ENCODE results near the gene ELFN2.

The ELFN2 gene

DNA sequence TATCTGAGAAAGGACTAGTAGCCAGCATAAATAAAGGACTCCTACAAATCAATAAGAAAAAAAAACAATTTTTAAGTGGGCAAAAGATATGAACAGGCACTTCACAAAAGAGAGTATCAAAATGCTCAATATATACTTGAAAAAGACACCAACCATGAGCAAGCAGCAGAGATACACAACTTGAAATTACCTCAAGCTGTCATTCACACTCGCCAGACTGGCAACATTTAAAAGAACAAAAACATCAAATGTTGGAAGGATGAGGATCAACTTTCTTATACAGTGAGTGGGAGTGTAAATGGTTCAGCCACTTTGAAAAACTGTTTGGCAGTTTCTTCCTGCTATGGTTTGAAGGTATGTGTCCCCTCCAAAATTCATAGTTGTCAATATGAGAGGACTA, 23.9 kb upstream of the ELFN2 start:
- TF ChIP-seq, protein P1, sequence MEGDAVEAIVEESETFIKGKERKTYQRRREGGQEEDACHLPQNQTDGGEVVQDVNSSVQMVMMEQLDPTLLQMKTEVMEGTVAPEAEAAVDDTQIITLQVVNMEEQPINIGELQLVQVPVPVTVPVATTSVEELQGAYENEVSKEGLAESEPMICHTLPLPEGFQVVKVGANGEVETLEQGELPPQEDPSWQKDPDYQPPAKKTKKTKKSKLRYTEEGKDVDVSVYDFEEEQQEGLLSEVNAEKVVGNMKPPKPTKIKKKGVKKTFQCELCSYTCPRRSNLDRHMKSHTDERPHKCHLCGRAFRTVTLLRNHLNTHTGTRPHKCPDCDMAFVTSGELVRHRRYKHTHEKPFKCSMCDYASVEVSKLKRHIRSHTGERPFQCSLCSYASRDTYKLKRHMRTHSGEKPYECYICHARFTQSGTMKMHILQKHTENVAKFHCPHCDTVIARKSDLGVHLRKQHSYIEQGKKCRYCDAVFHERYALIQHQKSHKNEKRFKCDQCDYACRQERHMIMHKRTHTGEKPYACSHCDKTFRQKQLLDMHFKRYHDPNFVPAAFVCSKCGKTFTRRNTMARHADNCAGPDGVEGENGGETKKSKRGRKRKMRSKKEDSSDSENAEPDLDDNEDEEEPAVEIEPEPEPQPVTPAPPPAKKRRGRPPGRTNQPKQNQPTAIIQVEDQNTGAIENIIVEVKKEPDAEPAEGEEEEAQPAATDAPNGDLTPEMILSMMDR (conservative IDR thresholded peaks at IDR 0.05; ENCODE audit: low read length): no peak
- TF ChIP-seq EZH2phosphoT487 (IDR thresholded peaks at IDR 0.05; ENCODE audit: borderline replicate concordance): no peak
- H3K4me1 ChIP-seq (ENCODE audit: insufficient read depth, low read length, poor library complexity, severe bottlenecking): no peaks in the 10 kb centered on the region
- no peak overlapping the region for H3K4me2 ChIP-seq (ENCODE audit: low read depth, low read length, poor library complexity, severe bottlenecking)
- H3K27me3 ChIP-seq (ENCODE audit: insufficient read depth, low read length, poor library complexity, severe bottlenecking): no peaks in the 10 kb centered on the region
- H3K9me3 ChIP-seq (ENCODE audit: insufficient read depth, low read depth, low read length): no peaks in the 10 kb centered on the region
- H3K4me3 ChIP-seq (ENCODE audit: low read length, poor library complexity, severe bottlenecking): no peak overlapping the region
- no peaks in the 10 kb centered on the region for H3K36me3 ChIP-seq (ENCODE audit: insufficient read depth, low read length)
- no peak overlapping the region for H3K9ac ChIP-seq (ENCODE audit: low read depth, low read length, poor library complexity, severe bottlenecking)
- H3K9me2 ChIP-seq (replicated peaks; ENCODE audit: low read depth, low read length): no peaks in the 10 kb centered on the region
- no peak overlapping the region for H2AFZ ChIP-seq (ENCODE audit: low read length)
- no peaks in the 10 kb centered on the region for H3F3A ChIP-seq (ENCODE audit: low read depth)
- no peaks in the 10 kb centered on the region for H3K79me2 ChIP-seq (ENCODE audit: insufficient read depth, low read length)
- no peaks in the 10 kb centered on the region for H4K20me1 ChIP-seq (ENCODE audit: insufficient read depth, low read length, poor library complexity, severe bottlenecking)

DNA sequence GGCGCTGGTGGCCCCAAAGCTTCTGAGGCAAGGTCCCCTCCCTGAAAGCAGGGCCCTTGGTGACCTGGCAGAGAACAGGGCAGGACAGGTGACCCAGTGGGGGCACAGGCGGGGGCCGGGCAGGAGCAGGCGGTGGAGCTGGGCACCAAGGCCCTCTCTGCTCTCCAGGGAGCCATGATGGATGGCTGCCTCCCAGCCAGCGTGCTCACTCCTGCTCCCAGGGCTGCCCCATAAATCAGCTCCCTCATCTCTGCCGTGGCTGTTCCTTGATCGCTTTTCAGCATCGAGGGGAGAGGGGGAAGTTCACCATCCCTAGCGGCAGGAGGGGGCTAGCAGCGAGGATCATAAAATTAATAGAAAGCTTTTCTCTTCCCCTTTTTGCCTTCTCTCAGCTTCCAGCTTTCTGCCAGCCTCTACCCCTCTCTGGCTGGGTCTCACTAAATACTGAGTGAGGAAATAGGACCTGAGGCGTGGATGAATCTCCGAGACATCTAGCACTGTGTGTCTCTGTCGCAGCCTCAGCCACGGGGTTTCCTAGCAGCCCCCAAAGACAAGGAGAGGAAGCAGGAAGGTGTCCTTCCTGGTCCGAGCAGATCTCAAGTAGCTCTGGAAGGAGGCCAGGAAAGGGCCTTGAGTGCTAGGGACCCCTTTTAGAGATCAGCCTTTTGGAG, 22.2 kb upstream of the ELFN2 start:
- Histone ChIP-seq H3K9me2 (replicated peaks; ENCODE audit: low read depth, low read length) (no peaks in the 10 kb centered on the region), H3K79me2 (ENCODE audit: insufficient read depth, low read length) (no peaks in the 10 kb centered on the region), H4K20me1 (ENCODE audit: insufficient read depth, low read length, poor library complexity, severe bottlenecking) (no peaks in the 10 kb centered on the region), H3K9ac (ENCODE audit: low read depth, low read length, poor library complexity, severe bottlenecking) (no peak overlapping the region), H3K4me1 (ENCODE audit: insufficient read depth, low read length, poor library complexity, severe bottlenecking) (no peaks in the 10 kb centered on the region), H3K36me3 (ENCODE audit: insufficient read depth, low read length) (no peaks in the 10 kb centered on the region), H3K27me3 (ENCODE audit: insufficient read depth, low read length, poor library complexity, severe bottlenecking) (no peaks in the 10 kb centered on the region), H2AFZ (ENCODE audit: low read length) (no peak overlapping the region), H3K4me2 (ENCODE audit: low read depth, low read length, poor library complexity, severe bottlenecking) (no peak overlapping the region), H3K9me3 (ENCODE audit: insufficient read depth, low read depth, low read length) (no peaks in the 10 kb centered on the region), H3K4me3 (ENCODE audit: low read length, poor library complexity, severe bottlenecking) (no peak overlapping the region), H3F3A (ENCODE audit: low read depth) (no peaks in the 10 kb centered on the region)
- TF ChIP-seq EZH2phosphoT487 (IDR thresholded peaks at IDR 0.05; ENCODE audit: borderline replicate concordance): no peak
- TF ChIP-seq, protein P1 (conservative IDR thresholded peaks at IDR 0.05; ENCODE audit: low read length): no peak

DNA sequence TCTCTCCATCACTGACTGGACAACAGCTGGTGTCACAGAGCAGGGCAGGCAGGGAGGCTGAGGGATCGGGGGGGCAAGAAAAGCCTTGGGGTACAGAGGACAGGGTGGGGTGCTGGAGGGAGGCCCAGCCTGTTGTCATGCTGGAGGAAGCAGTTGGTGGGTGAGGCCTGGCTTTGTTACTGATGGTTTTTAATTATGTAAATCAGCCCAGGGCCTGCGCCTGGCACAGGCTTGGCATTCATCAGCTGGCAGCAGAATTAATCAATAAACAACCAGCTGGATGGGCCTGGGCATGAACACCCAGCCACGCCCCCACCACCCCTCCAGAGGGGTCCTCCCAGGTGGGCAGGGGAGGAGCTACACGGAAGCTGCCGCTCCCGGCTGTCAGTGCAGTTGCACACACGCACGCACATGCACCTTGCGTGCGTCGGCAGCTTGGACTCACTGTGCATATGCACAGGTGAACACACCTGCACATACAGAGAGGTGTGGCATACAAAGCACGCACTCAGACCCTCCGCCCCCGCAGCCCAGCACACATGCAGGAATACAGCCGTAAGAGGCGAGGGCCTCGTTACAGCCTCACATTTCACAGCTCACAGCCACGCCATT, 21.3 kb upstream of the ELFN2 start:
- H3K4me1 ChIP-seq (ENCODE audit: insufficient read depth, low read length, poor library complexity, severe bottlenecking): no peaks in the 10 kb centered on the region
- no peak overlapping the region for H3K9ac ChIP-seq (ENCODE audit: low read depth, low read length, poor library complexity, severe bottlenecking)
- no peak for TF ChIP-seq EZH2phosphoT487 (IDR thresholded peaks at IDR 0.05; ENCODE audit: borderline replicate concordance)
- TF ChIP-seq, protein P1 (conservative IDR thresholded peaks at IDR 0.05; ENCODE audit: low read length): no peak

More for the DNA sequence above, 21.3 kb upstream of the ELFN2 start:
- no peaks in the 10 kb centered on the region for H3F3A ChIP-seq (ENCODE audit: low read depth)
- no peak overlapping the region for H3K4me3 ChIP-seq (ENCODE audit: low read length, poor library complexity, severe bottlenecking)
- H3K9me2 ChIP-seq (replicated peaks; ENCODE audit: low read depth, low read length): no peaks in the 10 kb centered on the region
- no peaks in the 10 kb centered on the region for H3K9me3 ChIP-seq (ENCODE audit: insufficient read depth, low read depth, low read length)
- no peaks in the 10 kb centered on the region for H3K36me3 ChIP-seq (ENCODE audit: insufficient read depth, low read length)
- no peak overlapping the region for H3K4me2 ChIP-seq (ENCODE audit: low read depth, low read length, poor library complexity, severe bottlenecking)
- H2AFZ ChIP-seq (ENCODE audit: low read length): no peak overlapping the region
- no peaks in the 10 kb centered on the region for H4K20me1 ChIP-seq (ENCODE audit: insufficient read depth, low read length, poor library complexity, severe bottlenecking)
- no peaks in the 10 kb centered on the region for H3K79me2 ChIP-seq (ENCODE audit: insufficient read depth, low read length)
- no peaks in the 10 kb centered on the region for H3K27me3 ChIP-seq (ENCODE audit: insufficient read depth, low read length, poor library complexity, severe bottlenecking)

Data from Loucy (cell line).